Sigmoid colon (tissue), 7 donors: Measurements from ENCODE around the gene KIRREL3. TPM values are rescaled to one million over a fixed set of nuclear protein-coding genes. Genes with fewer than 3 reads are reported as not detected.

Experiments used
- DNase-seq: peaks from one replicate; pipeline ENCODE4 v3.0.0-alpha.2; 2019
- H3K27ac ChIP-seq, 4 donors: fragments of 200-600 bp; sonication (generic); one replicate each; pipeline ENCODE4 v1.5.1; 2016 to 2019; ENCODE audit warnings: mild to moderate bottlenecking in 1 of 4
- H3K27me3 ChIP-seq, 3 donors: fragments of 200-600 bp; sonication (generic); one replicate each; pipeline ENCODE4 v1.5.1; 2019; ENCODE audit warnings: mild to moderate bottlenecking in 1 of 3
- H3K36me3 ChIP-seq, 4 donors: fragments of 200-600 bp; sonication (generic); one replicate each; pipeline ENCODE4 v1.5.1; 2016 to 2019
- H3K4me1 ChIP-seq, 4 donors: fragments of 200-600 bp; sonication (generic); one replicate each; pipeline ENCODE4 v1.5.1; 2017 to 2019
- H3K4me3 ChIP-seq, 4 donors: fragments of 200-600 bp; sonication (generic); one replicate each; pipeline ENCODE4 v1.5.1; 2017 to 2019; ENCODE audit warnings: mild to moderate bottlenecking in 2 of 4, moderate library complexity in 1 of 4
- H3K9me3 ChIP-seq, 4 donors: fragments of 200-600 bp in 3 of 4; sonication (generic) in 3 of 4; one replicate each; pipeline versions ENCODE4 v1.5.1 to v1.6.1; 2013 to 2019
- CTCF ChIP-seq, 4 experiments: fragments of 450-650 bp in 3 of 4; fragments of 200-600 bp in 1 of 4; IDR thresholded peaks; one replicate each; pipeline ENCODE4 v1.5.1; 2016 to 2019; ENCODE audit warnings: antibody characterized with exemption in 4 of 4, mild to moderate bottlenecking in 3 of 4, moderate library complexity in 2 of 4
- EP300 ChIP-seq, 4 donors: sonication (generic); formaldehyde crosslinking; IDR thresholded peaks; one replicate each; pipeline ENCODE4 v1.6.1; 2017; ENCODE audit warnings: antibody characterized with exemption in 4 of 4
- POLR2A ChIP-seq, 2 donors: fragments of 450-650 bp; IDR thresholded peaks; one replicate each; pipeline ENCODE4 v1.6.1; 2016; ENCODE audit warnings: antibody characterized with exemption in 2 of 2, mild to moderate bottlenecking in 2 of 2, moderate library complexity in 2 of 2
- POLR2AphosphoS5 ChIP-seq, 4 donors: sonication (generic); formaldehyde crosslinking; IDR thresholded peaks; one replicate each; pipeline ENCODE4 v1.6.1; 2017; ENCODE audit warnings: antibody characterized with exemption in 4 of 4
- WGBS, 2 donors: extraction: QIAGEN DNeasy Blood & Tissue Kit; methylation state at CpG; one replicate each; pipeline ENCODE4 v1.1.7; 2013; 5-methylcytosine and 5-hydroxymethylcytosine counted together
- intact Hi-C: fragments of 100-400 bp; cut with DNase I; formaldehyde crosslinking; loops from one replicate; pipeline ENCODE4 v1.15.1; 2023
- polyA plus RNA-seq, 3 donors: library from polyadenylated mRNA; stranded (reverse); fragments of 200-250 nt; gene quantifications; one replicate each; pipeline ENCODE4 v1.2.3, GENCODE V29; 2013
- total RNA-seq, 4 donors: library from RNA; depleted of rRNA; stranded (reverse); fragments of >200 nt; gene quantifications; one replicate each; pipeline ENCODE4 v1.1.0, GENCODE V29; 2016
- donor health status: healthy with polysubstance abuse.
- donor health status: Bipolar disorder and iron deficiency.
- donor health status: healthy.

The KIRREL3 gene
- total and polyA plus RNA-seq, 7 donors, result under 0.01 to 3.3 (median 1.0) TPM

GRCh38 chr11:126927623-126928022, 72.9 kb downstream of the KIRREL3 start:
- DNase-seq, result no peak
- Histone ChIP-seq H3K9me3 (peaks cover 0 to 2% (median 0%) of the 10 kb centered on the region in 4 donors), H3K36me3 (no peaks in the 10 kb centered on the region), H3K4me1 (no peaks in the 10 kb centered on the region), H3K27me3 (no peaks in the 10 kb centered on the region), H3K4me3 (no peak overlapping the region), H3K27ac (no peak overlapping the region)
- TF ChIP-seq POLR2AphosphoS5 (IDR thresholded peaks at IDR 0.05), result no peak
- 55 to 71% methylated on average over 2 of the region's 2 CpGs for WGBS, 2 donors
- intact Hi-C loops, result no loop called here

- 64 to 79% methylated on average over 9 of the region's 9 CpGs for WGBS, 2 donors
- Histone ChIP-seq H3K27ac (no peak overlapping the region), H3K27me3 (no peaks in the 10 kb centered on the region), H3K36me3 (no peaks in the 10 kb centered on the region), H3K9me3 (peaks cover 0 to 2% (median 0%) of the 10 kb centered on the region in 4 donors), H3K4me3 (no peak overlapping the region), H3K4me1 (no peaks in the 10 kb centered on the region)
- DNase-seq, result no peak
- intact Hi-C loops, result no loop called here
- TF ChIP-seq CTCF (IDR thresholded peaks at IDR 0.05), result no peak
Measured at GRCh38 chr11:126926376-126926791, 74.2 kb downstream of the KIRREL3 start.

- intact Hi-C loops, result no loop called here
- no peak for TF ChIP-seq CTCF (IDR thresholded peaks at IDR 0.05)
- TF ChIP-seq EP300 (IDR thresholded peaks at IDR 0.05), result no peak
Measured at GRCh38 chr11:126925321-126926093, 75.1 kb downstream of the KIRREL3 start.

GRCh38 chr11:126924376-126925040, 76.1 kb downstream of the KIRREL3 start:
- Histone ChIP-seq H3K4me1 (no peaks in the 10 kb centered on the region), H3K36me3 (no peaks in the 10 kb centered on the region), H3K4me3 (no peak overlapping the region), H3K27me3 (no peaks in the 10 kb centered on the region), H3K27ac (no peak overlapping the region), H3K9me3 (peaks cover 0 to 2% (median 0%) of the 10 kb centered on the region in 4 donors)
- DNase-seq, result no peak
- intact Hi-C loops, result no loop called here
- TF ChIP-seq POLR2A (IDR thresholded peaks at IDR 0.05) (no peak), CTCF (IDR thresholded peaks at IDR 0.05) (no peak)
- WGBS, 2 donors, result 71 to 90% methylated on average over 5 of the region's 5 CpGs

More at GRCh38 chr11:126925321-126926093, 75.1 kb downstream of the KIRREL3 start:
- WGBS, 2 donors, result 78 to 79% methylated on average over 11 of the region's 11 CpGs
- no peak overlapping the region for H3K4me3 ChIP-seq
- no peak overlapping the region for H3K27ac ChIP-seq
- H3K36me3 ChIP-seq, result no peaks in the 10 kb centered on the region
- no peaks in the 10 kb centered on the region for H3K27me3 ChIP-seq
- H3K9me3 ChIP-seq, result peaks cover 0 to 2% (median 0%) of the 10 kb centered on the region in 4 donors
- no peaks in the 10 kb centered on the region for H3K4me1 ChIP-seq
- DNase-seq, result no peak

- intact Hi-C loops, result no loop called here
- no peak for DNase-seq
- 87 to 90% methylated on average over 4 of the region's 4 CpGs for WGBS, 2 donors
- Histone ChIP-seq H3K27ac (no peak overlapping the region), H3K36me3 (no peaks in the 10 kb centered on the region), H3K27me3 (no peaks in the 10 kb centered on the region), H3K9me3 (no peaks in the 10 kb centered on the region), H3K4me1 (no peaks in the 10 kb centered on the region), H3K4me3 (no peak overlapping the region)
- TF ChIP-seq EP300 (IDR thresholded peaks at IDR 0.05) (no peak), POLR2AphosphoS5 (IDR thresholded peaks at IDR 0.05) (no peak), CTCF (IDR thresholded peaks at IDR 0.05) (no peak), POLR2A (IDR thresholded peaks at IDR 0.05) (no peak)
Measured at GRCh38 chr11:126920833-126921232, 79.7 kb downstream of the KIRREL3 start.
